GM12878 (cell line): ENCODE measurements around the gene UBE2M. TPM values are rescaled to one million over a fixed set of nuclear protein-coding genes. Genes with fewer than 3 reads are reported as not detected.
A peak's percentile ranks its signal among the peaks of the same experiment; 100 is the strongest.

ENCODE experiments used
- ATAC-seq: fragments of 200-7000 bp; cut with Tn5 transposase; 3 replicates; pipeline ENCODE4 v1.9.1; 2020; ENCODE audit warnings: mild to moderate bottlenecking, moderate library complexity
- BruUV-seq: library from RNA; stranded (reverse); fragments of 400-500 nt; replicated peaks from 2 replicates; lab custom pipeline; 2021; lab: Mats Ljungman, UMichigan
- CTCF ChIA-PET: fragments of 300-600 bp; sonication (Branson Sonifier 250); formaldehyde crosslinking; extraction: SDS; loops from one replicate; lab custom pipeline; 2021; ENCODE audit warnings: inconsistent platforms; lab: Yijun Ruan, JAX
- POLR2A ChIA-PET: fragments of 350-600 bp; formaldehyde crosslinking; extraction: SDS; loops from one replicate; lab custom pipeline; 2021; ENCODE audit warnings: inconsistent platforms; lab: Charles Lee
- RAD21 ChIA-PET: fragments of 300-600 bp; sonication (Branson Sonifier 250); formaldehyde crosslinking; loops from one replicate; lab custom pipeline; 2023; ENCODE audit warnings: antibody characterized with exemption; ENCODE audit not compliant: unreplicated experiment; lab: Charles Lee
- SMC1A ChIA-PET: fragments of 300-600 bp; sonication (Branson Sonifier 250); formaldehyde crosslinking; loops from one replicate; lab custom pipeline; 2023; ENCODE audit not compliant: unreplicated experiment, uncharacterized antibody; lab: Charles Lee
- DNase-seq: peaks from one replicate; pipeline ENCODE4 v3.0.0-alpha.2; 2011; ENCODE audit warnings: low read depth, low spot score
- FAIRE-seq: peaks from 3 replicates; lab custom pipeline; 2011; peaks lifted over from hg19 to GRCh38; lab: Jason Lieb, UNC
- H2AFZ ChIP-seq: 2 replicates; pipeline ENCODE4 v1.6.0; 2011; ENCODE audit warnings: low read depth, low read length, control low read depth; ENCODE audit not compliant: control insufficient read depth
- H3K27ac ChIP-seq: 2 replicates; pipeline ENCODE4 v1.5.1; 2011; ENCODE audit warnings: control low read depth; ENCODE audit not compliant: control insufficient read depth, insufficient read depth
- H3K27me3 ChIP-seq, 2 experiments: replicated peaks in 1 of 2; 2 replicates each; pipeline versions ENCODE4 v1.6.0 to v1.6.1; 2011; ENCODE audit warnings: low read length in 1 of 2; ENCODE audit not compliant: control insufficient read depth in 2 of 2, insufficient read depth in 2 of 2
- H3K36me3 ChIP-seq, 2 experiments: 2 replicates each; pipeline ENCODE4 v1.5.1; 2011; ENCODE audit warnings: low read length in 1 of 2; ENCODE audit not compliant: control insufficient read depth in 2 of 2, insufficient read depth in 2 of 2
- H3K4me1 ChIP-seq: 2 replicates; pipeline ENCODE4 v1.6.1; 2011; ENCODE audit warnings: mild to moderate bottlenecking, low read length, moderate library complexity, mixed read lengths; ENCODE audit not compliant: control insufficient read depth, insufficient read depth
- H3K4me2 ChIP-seq: 2 replicates; pipeline ENCODE4 v1.6.0; 2011; ENCODE audit warnings: control low read depth; ENCODE audit not compliant: control insufficient read depth, insufficient read depth
- H3K4me3 ChIP-seq: fragments of 200-600 bp; sonication (generic); 2 replicates; pipeline ENCODE4 v1.5.1; 2016
- H3K79me2 ChIP-seq: 2 replicates; pipeline ENCODE4 v1.6.0; 2011; ENCODE audit warnings: low read length; ENCODE audit not compliant: control insufficient read depth, insufficient read depth
- H3K9ac ChIP-seq: 2 replicates; pipeline ENCODE4 v1.8.0; 2011; ENCODE audit warnings: low read length, control low read depth, mixed read lengths; ENCODE audit not compliant: control insufficient read depth, insufficient read depth
- H3K9me3 ChIP-seq: replicated peaks from 3 replicates; pipeline ENCODE4 v1.5.1; 2011; ENCODE audit warnings: mild to moderate bottlenecking, low read length; ENCODE audit not compliant: control insufficient read depth, insufficient read depth
- H4K20me1 ChIP-seq: 2 replicates; pipeline ENCODE4 v1.6.0; 2011; ENCODE audit not compliant: control insufficient read depth, insufficient read depth
- ESRRA ChIP-seq: IDR thresholded peaks from 2 replicates; pipeline ENCODE4 v1.6.1; 2012; ENCODE audit warnings: mild to moderate bottlenecking, low read length, improper control_type of control experiment
- GABPA ChIP-seq: IDR thresholded peaks from 2 replicates; pipeline ENCODE4 v1.6.1; 2014; ENCODE audit warnings: antibody characterized with exemption, low read depth, mild to moderate bottlenecking, inconsistent platforms
- GATAD2B ChIP-seq: fragments of 450-650 bp; conservative IDR thresholded peaks from 2 replicates; pipeline ENCODE4 v1.6.1; 2017; ENCODE audit warnings: low read depth, mild to moderate bottlenecking, moderate library complexity
- HDAC6 ChIP-seq: fragments of 200-600 bp; sonication (generic); IDR thresholded peaks from one replicate; pipeline ENCODE4 v1.8.0; 2017; ENCODE audit warnings: antibody characterized with exemption; ENCODE audit not compliant: unreplicated experiment
- IKZF1 ChIP-seq: fragments of 450-650 bp; conservative IDR thresholded peaks from 2 replicates; pipeline ENCODE4 v1.6.1; 2017; ENCODE audit warnings: antibody characterized with exemption, mild to moderate bottlenecking
- KLF5 ChIP-seq: fragments of 450-650 bp; IDR thresholded peaks from 2 replicates; pipeline ENCODE4 v1.6.1; 2014; ENCODE audit warnings: mild to moderate bottlenecking; ENCODE audit not compliant: partially characterized antibody
- MXI1 ChIP-seq: fragments of 150-350 bp; IDR thresholded peaks from 2 replicates; pipeline ENCODE4 v1.6.1; 2011; ENCODE audit warnings: low read depth, mild to moderate bottlenecking, inconsistent platforms, low read length, improper control_type of control experiment
- MYB ChIP-seq: fragments of 150-350 bp; IDR thresholded peaks from 2 replicates; pipeline ENCODE4 v1.6.1; 2014; ENCODE audit warnings: mild to moderate bottlenecking, low read depth, low read length, borderline replicate concordance
- PML ChIP-seq: IDR thresholded peaks from 2 replicates; pipeline ENCODE4 v1.6.1; 2012; ENCODE audit warnings: low read length, inconsistent platforms
- SIN3A ChIP-seq: IDR thresholded peaks from 2 replicates; pipeline ENCODE4 v1.6.1; 2012; ENCODE audit warnings: low read depth, low read length, improper control_type of control experiment
- SMAD1 ChIP-seq: fragments of 450-650 bp; IDR thresholded peaks from 2 replicates; pipeline ENCODE4 v1.6.1; 2018; ENCODE audit warnings: mild to moderate bottlenecking, low read depth; ENCODE audit not compliant: partially characterized antibody
- SMC3 ChIP-seq: IDR thresholded peaks from 2 replicates; pipeline ENCODE4 v1.6.1; 2011; ENCODE audit warnings: low read length, improper control_type of control experiment, borderline replicate concordance
- STAT3 ChIP-seq: IDR thresholded peaks from 2 replicates; pipeline ENCODE4 v1.6.1; 2011; ENCODE audit warnings: low read depth, low read length, improper control_type of control experiment
- YBX1 ChIP-seq: fragments of 450-650 bp; IDR thresholded peaks from 2 replicates; pipeline ENCODE4 v1.6.1; 2016; ENCODE audit warnings: antibody characterized with exemption
- YY1 ChIP-seq: IDR thresholded peaks from 2 replicates; pipeline ENCODE4 v1.6.1; 2011; ENCODE audit warnings: low read depth, mild to moderate bottlenecking, low read length
- WGBS: methylation state at CpG from one replicate; pipeline ENCODE4 v1.1.6; 2016; ENCODE audit warnings: low lambda C conversion rate; ENCODE audit not compliant: insufficient replicate concordance, insufficient coverage; ENCODE audit errors: missing lambda C conversion rate; 5-methylcytosine and 5-hydroxymethylcytosine counted together
- in situ Hi-C: fragments of 300-500 bp; cut with MboI; formaldehyde crosslinking; loops from 9 replicates; pipeline ENCODE4 v1.14.3; 2018; ENCODE audit warnings: mixed read lengths
- intact Hi-C: fragments of 100-400 bp; cut with micrococcal nuclease; formaldehyde crosslinking; loops from one replicate; pipeline ENCODE4 v1.14.2; 2022; ENCODE audit not compliant: unreplicated experiment
- polyA plus RNA-seq, 11 experiments: library from polyadenylated mRNA; depleted of rRNA in 4 of 11; unstranded in 6 of 11; stranded (reverse) in 5 of 11; fragments of >200 nt; fragmentation: Nextera tagmentation in 4 of 11; fragmentation: Illumina TruSeq in 1 of 11; extraction: Ambion mirVana in 4 of 11; extraction: Trizol in 1 of 11; gene quantifications; 1 replicate in 1 of 11; 2 replicates in 10 of 11; pipeline versions ENCODE4 v1.2.1 to v1.2.3, GENCODE V29; 2011 to 2016; ENCODE audit warnings: inconsistent platforms in 2 of 11, missing spikeins in 2 of 11, low read depth in 1 of 11
- total RNA-seq, 4 experiments: library from RNA; depleted of rRNA in 3 of 4; stranded (reverse); fragments of >200 nt in 3 of 4; fragmentation: Illumina TruSeq in 1 of 4; extraction: Trizol in 1 of 4; gene quantifications; 2 replicates each; pipeline versions ENCODE4 v1.2.1 to v1.2.3, GENCODE V29; 2013 to 2021
- TF ChIP-seq, protein P1 (sequence below): fragments of 450-650 bp; conservative IDR thresholded peaks from 2 replicates; pipeline ENCODE4 v1.6.1; 2017; ENCODE audit warnings: mild to moderate bottlenecking, moderate library complexity
- TF ChIP-seq, protein P2 (sequence below): IDR thresholded peaks from 2 replicates; pipeline ENCODE4 v1.6.1; 2012; ENCODE audit warnings: low read depth, low read length, improper control_type of control experiment

The UBE2M gene
- total and polyA plus RNA-seq, 10 of the 15 experiments (the other 5 are each of a cell fraction or from before 2014, with no cell fraction given): 1.4 to 105 (median 73.9) TPM

DNA sequence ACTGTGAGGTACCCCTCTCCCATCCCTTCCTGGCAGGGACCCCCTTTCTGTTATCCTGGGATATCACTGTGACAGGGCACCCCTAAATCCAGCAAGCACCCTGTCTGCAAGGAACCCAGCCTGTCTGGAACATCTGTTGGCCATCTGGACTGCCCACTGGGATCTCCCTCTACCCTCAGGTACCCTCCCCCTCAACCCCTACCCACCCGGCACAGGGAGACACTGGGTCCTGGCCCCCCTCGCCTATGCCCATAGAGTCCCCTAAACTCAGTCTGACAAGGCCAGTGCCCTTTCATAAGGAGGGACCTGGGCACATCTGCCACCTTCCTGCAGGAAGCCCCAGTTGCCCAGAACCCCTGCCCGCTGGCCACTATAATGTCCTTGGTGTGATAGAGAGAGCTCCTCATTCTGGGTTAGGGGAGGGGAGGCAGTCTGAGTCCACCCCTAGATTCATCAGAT is 43.8 kb downstream of the UBE2M start (continued):
- TF ChIP-seq, protein P1, sequence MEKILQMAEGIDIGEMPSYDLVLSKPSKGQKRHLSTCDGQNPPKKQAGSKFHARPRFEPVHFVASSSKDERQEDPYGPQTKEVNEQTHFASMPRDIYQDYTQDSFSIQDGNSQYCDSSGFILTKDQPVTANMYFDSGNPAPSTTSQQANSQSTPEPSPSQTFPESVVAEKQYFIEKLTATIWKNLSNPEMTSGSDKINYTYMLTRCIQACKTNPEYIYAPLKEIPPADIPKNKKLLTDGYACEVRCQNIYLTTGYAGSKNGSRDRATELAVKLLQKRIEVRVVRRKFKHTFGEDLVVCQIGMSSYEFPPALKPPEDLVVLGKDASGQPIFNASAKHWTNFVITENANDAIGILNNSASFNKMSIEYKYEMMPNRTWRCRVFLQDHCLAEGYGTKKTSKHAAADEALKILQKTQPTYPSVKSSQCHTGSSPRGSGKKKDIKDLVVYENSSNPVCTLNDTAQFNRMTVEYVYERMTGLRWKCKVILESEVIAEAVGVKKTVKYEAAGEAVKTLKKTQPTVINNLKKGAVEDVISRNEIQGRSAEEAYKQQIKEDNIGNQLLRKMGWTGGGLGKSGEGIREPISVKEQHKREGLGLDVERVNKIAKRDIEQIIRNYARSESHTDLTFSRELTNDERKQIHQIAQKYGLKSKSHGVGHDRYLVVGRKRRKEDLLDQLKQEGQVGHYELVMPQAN: no peak

DNA sequence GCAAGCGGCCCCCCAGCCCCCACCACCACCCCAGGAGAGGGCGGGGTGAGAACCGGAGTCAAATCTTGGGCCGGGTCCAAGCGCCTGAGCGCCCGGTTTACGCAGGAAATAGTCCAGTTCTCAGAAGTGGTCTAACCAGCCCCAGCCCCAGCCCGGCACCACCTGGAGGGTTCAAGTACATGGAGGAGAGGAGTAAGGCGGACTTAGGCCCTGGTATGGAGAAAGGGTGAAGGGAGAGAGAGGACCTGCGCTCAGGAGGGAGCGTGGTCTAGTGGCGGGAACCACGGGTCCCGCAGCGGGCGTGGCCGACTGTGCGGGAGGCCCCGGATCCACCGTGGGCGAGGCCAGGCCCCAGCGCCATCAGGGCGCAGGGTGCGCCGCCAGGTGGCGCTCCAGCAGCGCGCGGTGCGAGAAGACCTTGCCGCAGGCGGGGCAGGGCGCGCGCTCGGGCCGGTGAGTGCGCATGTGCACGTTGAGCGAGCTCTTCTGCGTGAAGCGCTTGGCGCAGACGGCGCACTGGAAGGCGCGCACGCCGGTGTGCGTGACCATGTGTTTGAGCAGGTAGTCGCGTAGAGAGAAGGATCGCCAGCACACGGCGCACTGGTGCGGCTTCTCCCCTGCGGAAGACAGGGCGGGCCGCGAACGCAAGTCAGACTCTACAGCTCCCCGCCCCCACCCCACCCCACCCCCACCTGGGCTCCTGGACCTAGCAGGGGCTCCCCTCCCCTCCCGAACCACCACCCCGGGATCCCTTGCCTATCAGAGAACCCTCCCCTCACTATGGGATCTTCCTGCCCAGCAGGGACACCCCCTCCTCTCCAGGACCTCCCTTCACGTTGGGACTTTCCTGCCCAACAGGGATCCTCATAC is 44.5 kb downstream of the UBE2M start:
- no peaks in the 10 kb centered on the region for H3K9me3 ChIP-seq
- peaks cover 0 to 8% of the 10 kb centered on the region in 2 experiments; a peak in 3 of 4 replicates for H3K36me3 ChIP-seq
- ChIA-PET RAD21 (interaction anchor here (0.8 to 1.6 kb wide), 3 partner anchors 15 to 65 kb away, joined by 4 to 16 read pairs (median 6); no protein-coding TSS in a partner anchor), POLR2A (interaction anchor here (0.6 to 1.9 kb wide), 9 partner anchors 21 to 71 kb away, joined by 3 to 14 read pairs (median 4); partner anchors contain the start of genes CHMP2A and TRIM28), SMC1A (interaction anchor here (0.8 to 1.2 kb wide), 5 partner anchors 23 to 1049 kb away, joined by 3 to 4 read pairs (median 3); no protein-coding TSS in a partner anchor), CTCF (interaction anchor here (0.6 to 2.0 kb wide), 13 partner anchors 13 to 652 kb away, joined by 3 to 22 read pairs (median 4); partner anchors contain the start of genes CHMP2A, MZF1 and TRIM28)
- H2AFZ ChIP-seq: peak overlapping the region; percentile 31
- peak overlapping the region; percentile 96 for H3K4me2 ChIP-seq
- peaks cover 36% of the 10 kb centered on the region for H3K79me2 ChIP-seq
- DNase-seq: peak; percentile 85
- 10% methylated on average over 63 of the region's 66 CpGs for whole genome bisulfite sequencing
- H3K27me3 ChIP-seq: no peaks in the 10 kb centered on the region
- in situ Hi-C loops (no loop called here), intact Hi-C loops (loop anchor here (2.0 kb wide), 1 partner anchor 45 kb away; the partner anchor contains the start of gene UBE2M)
- no TSS peak for BruUV-seq
- peak; percentile 97 for FAIRE-seq
- H3K9ac ChIP-seq: peak overlapping the region; percentile 89
- peak overlapping the region; percentile 72 for H3K4me3 ChIP-seq
- no peaks in the 10 kb centered on the region for H4K20me1 ChIP-seq
- peaks cover 23% of the 10 kb centered on the region for H3K4me1 ChIP-seq
- peak overlapping the region; percentile 91 for H3K27ac ChIP-seq
- peak; percentile 95 for ATAC-seq
- no peak for TF ChIP-seq YBX1
- TF ChIP-seq HDAC6: no peak
- peak; percentile 89 for TF ChIP-seq GATAD2B
- TF ChIP-seq MXI1: peak; percentile 87
- TF ChIP-seq IKZF1: peak; percentile 84; the same call in 1 of the 2 replicates
- peak; percentile 24; the same call in 1 of the 2 replicates for TF ChIP-seq PML
- TF ChIP-seq GABPA: no peak
- no peak for TF ChIP-seq SMAD1
- TF ChIP-seq, protein P2, sequence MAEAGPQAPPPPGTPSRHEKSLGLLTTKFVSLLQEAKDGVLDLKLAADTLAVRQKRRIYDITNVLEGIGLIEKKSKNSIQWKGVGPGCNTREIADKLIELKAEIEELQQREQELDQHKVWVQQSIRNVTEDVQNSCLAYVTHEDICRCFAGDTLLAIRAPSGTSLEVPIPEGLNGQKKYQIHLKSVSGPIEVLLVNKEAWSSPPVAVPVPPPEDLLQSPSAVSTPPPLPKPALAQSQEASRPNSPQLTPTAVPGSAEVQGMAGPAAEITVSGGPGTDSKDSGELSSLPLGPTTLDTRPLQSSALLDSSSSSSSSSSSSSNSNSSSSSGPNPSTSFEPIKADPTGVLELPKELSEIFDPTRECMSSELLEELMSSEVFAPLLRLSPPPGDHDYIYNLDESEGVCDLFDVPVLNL: peak; percentile 65
- peak; percentile 91 for TF ChIP-seq YY1
- peak; percentile 58 for TF ChIP-seq KLF5
- no peak; the same call in 1 of the 2 replicates for TF ChIP-seq SIN3A
- TF ChIP-seq MYB: no peak
- peak; percentile 79 for TF ChIP-seq SMC3
- peak; percentile 55; the same call in 1 of the 2 replicates for TF ChIP-seq ESRRA
- no peak for TF ChIP-seq STAT3
